PC-9 (cell line): ENCODE data around the gene FAM32A.

Experiments used
- CTCF ChIP-seq: fragments of 200-600 bp; sonication (generic); conservative IDR thresholded peaks from 2 replicates; pipeline ENCODE4 v1.6.1; 2017; ENCODE audit warnings: mixed run types, antibody characterized with exemption, mild to moderate bottlenecking, moderate library complexity
- EZH2 ChIP-seq: fragments of 200-600 bp; sonication (generic); IDR thresholded peaks from 2 replicates; pipeline ENCODE4 v1.8.0; 2017; ENCODE audit warnings: antibody characterized with exemption, low read depth

GRCh38 chr19:16233081-16233776 is 48.0 kb downstream of the FAM32A start:
- TF ChIP-seq CTCF (no peak), EZH2 (no peak)
